ENCODE results near the gene DCHS2.

GRCh38 chr4:154406018-154406795 lies 85.4 kb downstream of the DCHS2 start:
- TF ChIP-seq CTCF (IDR thresholded peaks at IDR 0.05) (no peak), POLR2A (IDR thresholded peaks at IDR 0.05) (no peak)
